GM10266 (cell line): Measurements from ENCODE around the gene NSRP1.

Experiments
- DNase-seq: peaks from one replicate; pipeline ENCODE4 v3.0.0; 2012; ENCODE audit errors: extremely low spot score
- CTCF ChIP-seq: IDR thresholded peaks from 2 replicates; pipeline ENCODE4 v1.5.1; 2012; ENCODE audit warnings: mild to moderate bottlenecking, low read depth; ENCODE audit not compliant: control insufficient read depth, insufficient read depth; ENCODE audit errors: missing control alignments

Gene NSRP1

GRCh38 chr17:30211371-30211770, 94.8 kb downstream of the NSRP1 start:
- TF ChIP-seq CTCF: no peak
- DNase-seq: no peak

- TF ChIP-seq CTCF: no peak
- DNase-seq: peak; percentile 76
Observed at GRCh38 chr17:30212750-30213149, 96.1 kb downstream of the NSRP1 start.

- DNase-seq: no peak
- TF ChIP-seq CTCF: no peak
Observed at GRCh38 chr17:30217054-30217453, 100.4 kb downstream of the NSRP1 start.

DNA sequence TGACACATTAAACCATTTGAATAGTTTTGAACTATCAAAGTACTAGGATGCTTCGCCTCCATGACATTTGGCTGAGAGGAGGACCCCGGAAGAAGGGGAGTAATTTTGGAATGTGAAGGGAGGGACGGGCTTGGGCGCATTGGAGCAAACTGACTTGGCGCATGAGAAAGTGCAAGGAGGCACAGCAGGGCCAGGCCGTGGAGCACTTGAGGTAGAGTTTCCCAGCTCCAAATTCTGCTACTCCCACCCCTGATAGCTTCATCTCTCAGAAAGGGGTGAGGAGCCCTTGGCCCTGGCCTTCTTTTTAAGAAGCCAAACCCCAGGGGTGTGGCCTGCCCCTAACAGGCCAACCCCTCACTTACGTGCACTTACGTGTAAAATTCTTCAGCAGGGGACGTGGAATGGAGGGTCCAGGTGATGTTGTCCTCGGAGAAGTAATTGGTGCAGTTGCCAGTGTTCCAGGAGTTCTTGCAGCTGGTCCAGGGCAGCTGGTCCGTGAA, 101.2 kb downstream of the NSRP1 start:
- no peak for DNase-seq
- TF ChIP-seq CTCF: no peak

GRCh38 chr17:30218799-30219198, 102.2 kb downstream of the NSRP1 start:
- peak; percentile 66 for DNase-seq
- TF ChIP-seq CTCF: no peak

DNA sequence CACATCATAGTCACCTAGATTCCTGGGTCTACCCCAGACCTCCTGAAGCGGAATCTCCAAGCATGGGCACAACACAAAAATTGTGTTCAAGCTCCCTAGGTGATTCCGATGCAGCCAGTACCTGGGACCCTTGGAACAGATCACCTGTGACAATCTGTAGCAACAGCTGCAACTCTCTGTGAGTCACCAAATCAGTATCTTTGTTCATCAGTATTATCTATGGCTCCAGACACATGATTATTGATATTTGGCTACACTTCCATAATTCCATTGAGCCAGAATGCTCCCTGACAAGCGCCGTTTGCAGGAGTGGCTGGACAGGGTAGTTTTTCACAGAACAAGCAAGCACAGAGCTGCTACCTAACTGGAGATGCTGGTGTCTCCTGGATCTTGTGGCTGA, 102.7 kb downstream of the NSRP1 start:
- DNase-seq: no peak
- no peak for TF ChIP-seq CTCF

DNA sequence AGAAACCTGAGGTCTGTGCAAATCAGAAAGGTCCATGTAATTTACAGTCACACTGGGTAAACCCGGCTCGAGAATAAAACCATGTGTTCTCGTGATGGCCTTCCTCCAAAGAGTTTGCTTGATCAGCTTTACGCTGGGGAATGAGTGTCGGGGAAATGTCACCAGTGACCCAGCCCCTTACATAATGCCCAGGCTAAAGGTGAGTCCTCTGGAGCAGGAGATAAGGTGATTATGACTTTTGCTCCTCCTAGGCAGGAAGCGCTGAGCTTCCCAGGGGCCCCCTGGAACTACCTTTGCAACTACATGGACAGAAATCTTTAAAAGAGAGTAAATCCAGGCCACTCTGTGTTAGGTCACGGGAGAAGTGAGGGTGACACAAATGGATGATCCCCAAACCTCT, 103.2 kb downstream of the NSRP1 start:
- no peak for DNase-seq
- no peak for TF ChIP-seq CTCF
